HEK293 (cell line): ENCODE results near the gene CCDC78.
A peak's percentile ranks its signal among the peaks of the same experiment; 100 is the strongest.

Experiments used
- CTCF ChIA-PET: fragments of 350-600 bp; formaldehyde crosslinking; extraction: SDS; loops from one replicate; lab custom pipeline; 2021; ENCODE audit warnings: antibody characterized with exemption; lab: Yijun Ruan, JAX
- POLR2A ChIA-PET: fragments of 300-600 bp; formaldehyde crosslinking; extraction: SDS; loops from one replicate; lab custom pipeline; 2020; ENCODE audit warnings: antibody characterized with exemption, inconsistent platforms; lab: Yijun Ruan, JAX
- H3K27ac ChIP-seq: fragments of 200-500 bp; sonication (Bioruptor generic); 2 replicates; pipeline ENCODE4 v1.5.1; 2014; ENCODE audit warnings: low read depth, low read length, control low read depth, inconsistent platforms; ENCODE audit errors: extremely low read depth
- H3K36me3 ChIP-seq, 2 experiments: fragments of 200-500 bp in 1 of 2; sonication (Bioruptor generic) in 1 of 2; 1 replicate in 1 of 2; 2 replicates in 1 of 2; pipeline ENCODE4 v1.5.1; 2014 to 2017; ENCODE audit warnings: inconsistent platforms in 2 of 2, low read length in 2 of 2; ENCODE audit not compliant: control insufficient read depth in 2 of 2, insufficient read depth in 1 of 2
- H3K4me1 ChIP-seq: fragments of 200-500 bp; sonication (Bioruptor generic); 2 replicates; pipeline ENCODE4 v1.5.1; 2014; ENCODE audit warnings: mild to moderate bottlenecking, low read length, inconsistent platforms; ENCODE audit not compliant: control insufficient read depth, insufficient read depth
- H3K4me3 ChIP-seq: 2 replicates; pipeline ENCODE4 v1.5.1; 2011; ENCODE audit warnings: low read depth, mild to moderate bottlenecking, control low read depth, low read length, moderate library complexity
- H3K9me3 ChIP-seq: fragments of 200-500 bp; sonication (Bioruptor generic); 2 replicates; pipeline ENCODE4 v1.5.1; 2014; ENCODE audit warnings: low read depth, low read length, inconsistent platforms; ENCODE audit not compliant: control insufficient read depth, insufficient read depth
- EGR2 ChIP-seq: fragments of 450-650 bp; formaldehyde crosslinking; IDR thresholded peaks from 2 replicates; pipeline ENCODE4 v1.5.1; 2016; ENCODE audit warnings: low read depth, missing biosample characterization, missing genetic modification characterization
- KLF1 ChIP-seq: fragments of 450-650 bp; formaldehyde crosslinking; IDR thresholded peaks from 2 replicates; pipeline ENCODE4 v1.5.1; 2016; ENCODE audit warnings: missing biosample characterization, missing genetic modification characterization
- KLF9 ChIP-seq: fragments of 450-650 bp; formaldehyde crosslinking; IDR thresholded peaks from 2 replicates; pipeline ENCODE4 v1.5.1; 2016; ENCODE audit warnings: missing biosample characterization, missing genetic modification characterization, low read depth
- SP2 ChIP-seq: fragments of 450-650 bp; formaldehyde crosslinking; IDR thresholded peaks from 2 replicates; pipeline ENCODE4 v1.5.1; 2016; ENCODE audit warnings: missing biosample characterization, missing genetic modification characterization
- TCF7L2 ChIP-seq: IDR thresholded peaks from 2 replicates; pipeline ENCODE4 v1.6.1; 2011; ENCODE audit warnings: low read depth, mild to moderate bottlenecking, inconsistent platforms, low read length, moderate library complexity, borderline replicate concordance
- ZBTB17 ChIP-seq: fragments of 450-650 bp; formaldehyde crosslinking; IDR thresholded peaks from 2 replicates; pipeline ENCODE4 v1.5.1; 2016; ENCODE audit warnings: missing biosample characterization, missing genetic modification characterization
- ZBTB21 ChIP-seq: fragments of 450-650 bp; formaldehyde crosslinking; IDR thresholded peaks from 2 replicates; pipeline ENCODE4 v1.5.1; 2017; ENCODE audit warnings: missing biosample characterization, missing genetic modification characterization
- ZFHX2 ChIP-seq: fragments of 450-650 bp; formaldehyde crosslinking; conservative IDR thresholded peaks from 2 replicates; pipeline ENCODE4 v1.5.1; 2016; ENCODE audit warnings: missing biosample characterization, missing genetic modification characterization
- ZIC2 ChIP-seq: fragments of 450-650 bp; formaldehyde crosslinking; IDR thresholded peaks from 2 replicates; pipeline ENCODE4 v1.5.1; 2016; ENCODE audit warnings: missing biosample characterization, missing genetic modification characterization
- ZNF114 ChIP-seq: fragments of 450-650 bp; formaldehyde crosslinking; IDR thresholded peaks from 2 replicates; pipeline ENCODE4 v1.5.0; 2017; ENCODE audit warnings: missing biosample characterization, missing genetic modification characterization
- ZNF266 ChIP-seq: fragments of 450-650 bp; formaldehyde crosslinking; IDR thresholded peaks from 2 replicates; pipeline ENCODE4 v1.5.1; 2016; ENCODE audit warnings: missing biosample characterization, missing genetic modification characterization, low read depth
- ZNF274 ChIP-seq, 2 experiments: fragments of 200-500 bp in 1 of 2; fragments of 450-650 bp in 1 of 2; sonication (Bioruptor generic) in 1 of 2; formaldehyde crosslinking in 1 of 2; IDR thresholded peaks; 2 replicates each; pipeline versions ENCODE4 v1.5.1 to v1.6.1; 2014 to 2016; ENCODE audit warnings: borderline replicate concordance in 1 of 2, inconsistent platforms in 1 of 2, low read length in 1 of 2, missing biosample characterization in 1 of 2, missing genetic modification characterization in 1 of 2
- ZNF366 ChIP-seq: fragments of 450-650 bp; formaldehyde crosslinking; conservative IDR thresholded peaks from 2 replicates; pipeline ENCODE4 v1.5.1; 2016; ENCODE audit warnings: missing biosample characterization, missing genetic modification characterization
- ZNF501 ChIP-seq: fragments of 450-650 bp; formaldehyde crosslinking; IDR thresholded peaks from 2 replicates; pipeline ENCODE4 v1.5.1; 2016; ENCODE audit warnings: missing biosample characterization, missing genetic modification characterization
- ZNF555 ChIP-seq: fragments of 450-650 bp; formaldehyde crosslinking; conservative IDR thresholded peaks from 2 replicates; pipeline ENCODE4 v1.5.1; 2017; ENCODE audit warnings: missing biosample characterization, mild to moderate bottlenecking, missing genetic modification characterization, inconsistent platforms
- ZNF623 ChIP-seq: fragments of 450-650 bp; formaldehyde crosslinking; IDR thresholded peaks from 2 replicates; pipeline ENCODE4 v1.5.1; 2016; ENCODE audit warnings: missing biosample characterization, missing genetic modification characterization
- ZNF747 ChIP-seq: fragments of 450-650 bp; formaldehyde crosslinking; IDR thresholded peaks from 2 replicates; pipeline ENCODE4 v1.5.1; 2016; ENCODE audit warnings: missing biosample characterization, missing genetic modification characterization
- ZNF837 ChIP-seq: fragments of 450-650 bp; formaldehyde crosslinking; IDR thresholded peaks from 2 replicates; pipeline ENCODE4 v1.5.1; 2016; ENCODE audit warnings: missing biosample characterization, missing genetic modification characterization
- ZNF843 ChIP-seq: fragments of 450-650 bp; formaldehyde crosslinking; IDR thresholded peaks from 2 replicates; pipeline ENCODE4 v1.5.1; 2016; ENCODE audit warnings: missing biosample characterization, missing genetic modification characterization

Gene CCDC78

GRCh38 chr16:761625-762513 is 35.6 kb upstream of the CCDC78 start (continued):
- no peak for TF ChIP-seq ZNF837

GRCh38 chr16:760545-761343 is 34.5 kb upstream of the CCDC78 start, which contains the start of gene MSLN:
MSLN (plus strand) TSS chr16:760734; CDS start chr16:762681, 1,947 bp downstream.
- TF ChIP-seq ZNF623 (tag by site-specific recombination) (no peak), SP2 (tag by site-specific recombination) (no peak), ZNF747 (tag by site-specific recombination) (no peak), KLF1 (tag by site-specific recombination) (peak; percentile 69), EGR2 (tag by site-specific recombination) (peak; percentile 93), KLF9 (tag by site-specific recombination) (no peak), ZFHX2 (tag by site-specific recombination) (peak; percentile 94), ZNF266 (peak; percentile 93; the same call in 1 of the 2 replicates), ZNF501 (no peak), ZNF555 (tag by site-specific recombination) (no peak)
- TF ChIP-seq, all 188 proteins: peak for 4
- POLR2A ChIA-PET: no interaction called here
- CTCF ChIA-PET: interaction anchor here (1.3 kb wide), 1 partner anchor 15 kb away, joined by 4 read pairs; no protein-coding TSS in a partner anchor
- H3K9me3 ChIP-seq: no peaks in the 10 kb centered on the region
- H3K4me1 ChIP-seq: no peaks in the 10 kb centered on the region
- H3K27ac ChIP-seq: no peak within 1 kb of the TSS
- H3K36me3 ChIP-seq: no peaks in the 10 kb centered on the region
- no peak within 1 kb of the TSS for H3K4me3 ChIP-seq

- no peak for TF ChIP-seq ZNF366 (tag by site-specific recombination)
- no peak for TF ChIP-seq ZNF114 (tag by site-specific recombination)
- no peak for TF ChIP-seq TCF7L2
- TF ChIP-seq ZNF843 (tag by site-specific recombination): no peak
- TF ChIP-seq ZBTB17 (tag by site-specific recombination): no peak
- no peak for TF ChIP-seq ZNF274 (IDR thresholded peaks at IDR 0.05; ENCODE audit: low read length)
- no peak for TF ChIP-seq ZNF274 (tag by site-specific recombination; IDR thresholded peaks at IDR 0.05; ENCODE audit: borderline replicate concordance)
- no peak for TF ChIP-seq ZIC2 (tag by site-specific recombination)
- no peak for TF ChIP-seq ZBTB21 (tag by site-specific recombination)
- Histone ChIP-seq H3K4me1 (no peaks in the 10 kb centered on the region), H3K36me3 (no peaks in the 10 kb centered on the region), H3K4me3 (no peak overlapping the region), H3K9me3 (no peaks in the 10 kb centered on the region), H3K27ac (no peak overlapping the region)
- ChIA-PET CTCF (no interaction called here), POLR2A (interaction anchor here (0.7 kb wide), 1 partner anchor 23 kb away, joined by 3 read pairs; no protein-coding TSS in a partner anchor)
Measured at GRCh38 chr16:760065-760464, 33.8 kb upstream of the CCDC78 start.
